GM12892 (cell line): ENCODE results near the gene TDRD12.
"Not testable (repeated sequence)": the region's sequence is repeated elsewhere in the genome, so short reads cannot be mapped to it uniquely, and the experiment has no call there.

Experiments
- POLR2A ChIP-seq: IDR thresholded peaks from 2 replicates; pipeline ENCODE4 v1.6.1; 2011; ENCODE audit warnings: low read depth, low read length, control low read depth
- POLR2AphosphoS5 ChIP-seq: IDR thresholded peaks from 2 replicates; pipeline ENCODE4 v1.6.1; 2011; ENCODE audit warnings: low read depth, low read length, control low read depth
- TAF1 ChIP-seq: IDR thresholded peaks from 2 replicates; pipeline ENCODE4 v1.6.1; 2011; ENCODE audit warnings: low read depth, mild to moderate bottlenecking, control low read depth, low read length, borderline replicate concordance

- TF ChIP-seq POLR2A (peak; percentile 73), POLR2AphosphoS5 (peak; percentile 53)
- not testable (repeated sequence) for TF ChIP-seq TAF1
These were observed 26.1 kb upstream of the TDRD12 start for GRCh38 chr19:32693151-32694108.
